Measurements from ENCODE around the gene PCDHGA10. TPM values are rescaled to one million over a fixed set of nuclear protein-coding genes. Genes with fewer than 3 reads are reported as not detected.

PCDHGA10 gene
- total RNA-seq (2014; rRNA removed; shearing (Covaris generic)) (10.4 and 11.1 TPM in 2 replicates), polyA plus RNA-seq (2016; fragmentation: Nextera tagmentation; extraction: Ambion mirVana) (4.6 and 5.4 TPM in 2 replicates)

GRCh38 chr5:141412854-141413539 lies at the start of gene PCDHGA10:
PCDHGA10 (plus strand) TSS chr5:141412987; CDS start chr5:141413176, 189 bp downstream.
- Histone ChIP-seq H3K27me3 (replicated peaks; ENCODE audit: insufficient read depth) (no peaks in the 10 kb centered on the region), H3K27ac (no peak within 1 kb of the TSS), H3K4me3 (peak within 1 kb of the TSS; percentile 70), H3K79me2 (ENCODE audit: insufficient read depth) (peaks cover 6% of the 10 kb centered on the region; the same call in 1 of the 2 replicates), H2AFZ (peak within 1 kb of the TSS; percentile 87), H3K9me2 (ENCODE audit: insufficient read depth) (no peaks in the 10 kb centered on the region), H3F3A (ENCODE audit: insufficient read depth) (peaks cover 2% of the 10 kb centered on the region), H3K9ac (peak within 1 kb of the TSS; percentile 35), H3K9me3 (ENCODE audit: low read depth) (no peaks in the 10 kb centered on the region), H3K4me1 (ENCODE audit: insufficient read depth) (peaks cover 5% of the 10 kb centered on the region; the same call in 1 of the 2 replicates), H3K4me2 (ENCODE audit: unreplicated experiment) (peak within 1 kb of the TSS; percentile 66), H4K20me1 (ENCODE audit: insufficient read depth) (no peaks in the 10 kb centered on the region), H3K36me3 (ENCODE audit: low read depth) (no peaks in the 10 kb centered on the region)
- WGBS, 2 experiments (ENCODE audit: low coverage in 1 of 2, low lambda C conversion rate in 2 of 2, missing lambda C conversion rate in 2 of 2), result 25 to 35% methylated on average over 31 of the region's 31 CpGs
- peak; percentile 94 for DNase-seq
- in situ Hi-C loops (cut with MboI), result no loop called here
- TF ChIP-seq EZH2 (IDR thresholded peaks at IDR 0.05; ENCODE audit: insufficient read depth, poor library complexity, severe bottlenecking) (no peak), EZH2phosphoT487 (IDR thresholded peaks at IDR 0.05; ENCODE audit: insufficient read depth, low read depth) (no peak)

GRCh38 chr5:141363952-141364660 lies 48.7 kb upstream of the PCDHGA10 start, which contains the start of gene PCDHGA5:
PCDHGA5 (plus strand) TSS chr5:141364162; CDS start chr5:141364331, 169 bp downstream.
- Histone ChIP-seq H3K27ac (no peak within 1 kb of the TSS), H4K20me1 (ENCODE audit: insufficient read depth) (no peaks in the 10 kb centered on the region), H3K9me2 (ENCODE audit: insufficient read depth) (no peaks in the 10 kb centered on the region), H3K36me3 (ENCODE audit: low read depth) (no peaks in the 10 kb centered on the region; the same call in 1 of the 2 replicates), H3K4me3 (no peak within 1 kb of the TSS), H3K9me3 (ENCODE audit: low read depth) (peaks cover 3% of the 10 kb centered on the region), H3K4me2 (ENCODE audit: unreplicated experiment) (no peak within 1 kb of the TSS), H3F3A (ENCODE audit: insufficient read depth) (no peaks in the 10 kb centered on the region), H3K4me1 (ENCODE audit: insufficient read depth) (no peaks in the 10 kb centered on the region), H2AFZ (no peak within 1 kb of the TSS), H3K27me3 (replicated peaks; ENCODE audit: insufficient read depth) (no peaks in the 10 kb centered on the region), H3K79me2 (ENCODE audit: insufficient read depth) (no peaks in the 10 kb centered on the region), H3K9ac (no peak within 1 kb of the TSS)
- DNase-seq, result no peak
- no peak for TF ChIP-seq EZH2 (IDR thresholded peaks at IDR 0.05; ENCODE audit: insufficient read depth, poor library complexity, severe bottlenecking)
- no peak for TF ChIP-seq EZH2phosphoT487 (IDR thresholded peaks at IDR 0.05; ENCODE audit: insufficient read depth, low read depth)
- in situ Hi-C loops (cut with MboI), result no loop called here
- WGBS, 2 experiments (ENCODE audit: low coverage in 1 of 2, low lambda C conversion rate in 2 of 2, missing lambda C conversion rate in 2 of 2), result 22 to 24% methylated on average over 34 of the region's 34 CpGs

- Histone ChIP-seq H3K9me2 (ENCODE audit: insufficient read depth) (no peaks in the 10 kb centered on the region), H3K27me3 (replicated peaks; ENCODE audit: insufficient read depth) (no peaks in the 10 kb centered on the region), H3K27ac (no peak overlapping the region), H3K9ac (no peak overlapping the region), H3K36me3 (ENCODE audit: low read depth) (no peaks in the 10 kb centered on the region; the same call in 1 of the 2 replicates), H3K4me1 (ENCODE audit: insufficient read depth) (no peaks in the 10 kb centered on the region), H3K79me2 (ENCODE audit: insufficient read depth) (no peaks in the 10 kb centered on the region), H3K4me2 (ENCODE audit: unreplicated experiment) (no peak overlapping the region), H3K9me3 (ENCODE audit: low read depth) (peaks cover 3% of the 10 kb centered on the region), H3F3A (ENCODE audit: insufficient read depth) (no peaks in the 10 kb centered on the region), H2AFZ (no peak overlapping the region), H3K4me3 (no peak overlapping the region), H4K20me1 (ENCODE audit: insufficient read depth) (no peaks in the 10 kb centered on the region)
- DNase-seq, result no peak
- in situ Hi-C loops (cut with MboI), result no loop called here
- TF ChIP-seq EZH2phosphoT487 (IDR thresholded peaks at IDR 0.05; ENCODE audit: insufficient read depth, low read depth), result no peak
- no peak for TF ChIP-seq EZH2 (IDR thresholded peaks at IDR 0.05; ENCODE audit: insufficient read depth, poor library complexity, severe bottlenecking)
- WGBS, 2 experiments (ENCODE audit: low coverage in 1 of 2, low lambda C conversion rate in 2 of 2, missing lambda C conversion rate in 2 of 2), result 43 to 49% methylated on average over 37 to 44 of the region's 46 CpGs
These were observed 46.5 kb upstream of the PCDHGA10 start for GRCh38 chr5:141366016-141366896.
